Activated CD4-positive, alpha-beta T cell treated with anti-CD3 and anti-CD28 coated beads, Interleukin-2, amount 50 U/mL, for 16 hours (primary cell): ENCODE data around the gene CFL1.

Experiments used
- DNase-seq: peaks from one replicate; pipeline ENCODE4 v3.0.0-alpha.2; 2020

The CFL1 gene

GRCh38 chr11:65887723-65888162, 29.8 kb upstream of the CFL1 start:
- no peak for DNase-seq

GRCh38 chr11:65886826-65887722, 29.1 kb upstream of the CFL1 start:
- DNase-seq = no peak

DNA sequence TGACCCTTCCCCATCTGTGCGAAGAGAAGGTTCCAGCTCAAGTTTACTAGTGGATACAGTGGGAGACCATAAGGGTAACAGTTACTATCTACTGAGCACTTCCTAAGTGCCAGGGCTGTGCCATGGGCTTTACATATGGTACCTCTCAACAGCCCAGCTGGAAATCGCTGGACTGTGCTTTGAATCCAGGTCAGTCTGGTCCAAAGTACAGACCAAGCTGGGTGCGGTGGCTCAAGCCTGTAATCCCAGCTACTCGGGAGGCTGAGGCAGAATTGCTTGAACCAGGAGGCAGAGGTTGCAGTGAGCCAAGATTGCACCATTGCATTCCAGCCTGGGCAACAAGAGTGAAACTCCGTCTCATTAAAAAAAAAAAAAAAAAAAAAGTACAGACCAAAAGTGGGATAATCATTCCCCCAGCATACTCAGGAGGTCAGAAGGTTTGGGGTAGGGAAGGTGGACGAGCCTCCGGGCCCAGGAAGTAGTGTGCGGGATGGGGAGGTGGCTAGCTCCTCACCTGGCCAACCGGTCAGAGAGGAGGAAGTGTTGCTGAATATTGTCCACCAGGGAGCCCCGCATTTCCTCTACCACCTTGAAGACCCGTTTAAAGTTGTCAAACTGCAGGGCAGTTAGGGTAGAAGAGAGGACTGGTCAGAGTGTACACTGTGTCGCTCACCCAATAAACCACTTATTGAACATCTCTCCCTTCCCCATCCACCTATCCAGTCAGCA, 28.0 kb upstream of the CFL1 start:
- no peak for DNase-seq

DNA sequence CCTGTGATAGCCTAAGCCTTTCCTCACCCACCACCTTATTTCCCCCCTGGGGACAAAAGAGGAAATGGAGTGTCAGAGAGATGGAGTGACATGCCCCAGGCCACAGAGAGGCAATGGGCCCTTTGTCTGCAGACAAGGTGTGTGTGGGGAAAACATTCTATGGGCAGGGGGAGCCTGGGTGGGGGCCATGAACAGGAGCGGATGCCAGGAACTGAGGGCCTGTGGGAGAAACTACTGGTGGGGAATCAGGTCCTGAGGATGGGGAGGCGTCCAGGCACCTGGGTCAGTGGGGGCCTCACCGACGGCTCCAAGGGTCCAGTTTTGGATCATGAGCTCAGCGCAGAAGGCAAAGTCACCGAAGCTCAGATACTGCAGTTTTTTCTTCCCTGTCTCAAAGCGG, 27.3 kb upstream of the CFL1 start:
- DNase-seq = no peak

GRCh38 chr11:65884716-65885092, 26.7 kb upstream of the CFL1 start:
- DNase-seq = peak; percentile 85

GRCh38 chr11:65883786-65884715, 26.1 kb upstream of the CFL1 start:
- no peak for DNase-seq

GRCh38 chr11:65883058-65883761, 25.2 kb upstream of the CFL1 start:
- DNase-seq = no peak

DNA sequence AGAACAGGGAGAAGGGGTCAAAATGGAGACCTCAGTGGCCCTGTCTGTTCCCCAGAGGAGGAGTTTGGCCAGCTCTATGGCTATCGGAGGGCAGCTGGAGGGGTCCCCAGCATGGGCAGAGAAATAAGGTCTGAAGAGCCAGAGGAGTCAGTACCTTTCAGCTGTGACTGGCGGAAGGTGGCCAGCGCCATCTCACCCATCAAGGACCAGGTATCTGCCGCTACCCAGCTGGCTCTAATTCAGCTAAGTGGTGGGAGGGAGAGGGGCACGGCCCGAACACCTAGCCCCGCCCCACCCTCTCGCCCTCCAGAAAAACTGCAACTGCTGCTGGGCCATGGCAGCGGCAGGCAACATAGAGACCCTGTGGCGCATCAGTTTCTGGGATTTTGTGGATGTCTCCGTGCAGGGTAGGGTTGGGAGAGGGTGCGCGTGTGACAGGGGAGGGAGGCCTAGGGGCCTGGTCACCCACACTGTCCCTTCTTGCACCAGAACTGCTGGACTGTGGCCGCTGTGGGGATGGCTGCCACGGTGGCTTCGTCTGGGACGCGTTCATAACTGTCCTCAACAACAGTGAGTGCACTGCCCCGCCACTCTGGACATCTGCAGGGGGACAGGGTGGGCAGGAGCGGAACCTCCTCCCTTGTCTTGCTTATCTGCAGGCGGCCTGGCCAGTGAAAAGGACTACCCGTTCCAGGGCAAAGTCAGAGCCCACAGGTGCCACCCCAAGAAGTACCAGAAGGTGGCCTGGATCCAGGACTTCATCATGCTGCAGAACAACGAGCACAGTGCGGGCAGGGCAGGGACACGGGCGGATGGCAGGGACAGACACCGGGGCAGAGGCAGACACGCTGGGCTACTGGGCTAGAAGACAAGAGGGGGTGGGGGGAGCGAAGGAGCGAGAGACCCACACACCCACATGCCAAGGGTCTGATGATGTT, 24.4 kb upstream of the CFL1 start:
- no peak for DNase-seq

GRCh38 chr11:65880844-65881421, 23.0 kb upstream of the CFL1 start:
- peak; percentile 44 for DNase-seq

DNA sequence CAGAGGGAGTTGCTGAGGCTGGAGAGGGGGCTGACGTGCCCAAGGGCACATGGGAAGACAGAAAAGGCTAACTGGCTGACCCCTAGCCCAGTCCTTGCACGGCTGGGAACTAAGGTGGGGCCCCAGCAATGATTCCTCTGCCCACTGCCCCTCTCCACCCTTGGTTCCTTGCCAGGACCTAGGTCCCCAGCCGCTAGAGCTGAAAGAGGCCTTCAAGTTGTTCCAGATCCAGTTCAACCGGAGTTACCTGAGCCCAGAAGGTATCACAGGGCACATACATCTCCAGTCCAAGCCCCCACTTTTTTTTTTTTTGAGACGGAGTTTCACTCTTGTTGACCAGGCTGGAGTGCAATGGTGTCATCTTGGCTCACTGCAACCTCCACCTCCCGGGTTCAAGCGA, 22.0 kb upstream of the CFL1 start:
- no peak for DNase-seq

DNA sequence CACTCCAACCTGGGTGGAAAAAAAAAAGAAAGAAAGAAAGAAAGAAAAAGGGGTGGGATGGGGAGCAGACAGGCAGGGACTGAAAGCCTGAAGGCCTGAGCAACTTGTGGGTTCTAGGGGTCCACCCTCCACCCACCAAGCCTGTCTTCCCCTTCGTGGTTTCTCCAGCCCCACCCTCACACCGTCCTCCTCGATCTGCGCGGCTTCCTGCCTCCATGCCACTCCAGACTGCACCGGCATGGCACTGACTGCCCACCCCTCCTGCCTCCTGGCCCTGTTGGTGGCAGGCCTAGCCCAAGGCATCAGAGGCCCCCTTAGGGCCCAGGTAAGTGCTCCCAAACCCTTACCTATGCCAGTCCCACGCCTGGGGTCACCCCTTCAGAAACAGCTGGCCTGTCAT, 21.6 kb upstream of the CFL1 start, which contains the start of gene CTSW:
TSS of gene CTSW (plus strand) at position 221 of the 400 bp plus-strand sequence. CDS start at position 239, 18 bp downstream.
- no peak for DNase-seq

DNA sequence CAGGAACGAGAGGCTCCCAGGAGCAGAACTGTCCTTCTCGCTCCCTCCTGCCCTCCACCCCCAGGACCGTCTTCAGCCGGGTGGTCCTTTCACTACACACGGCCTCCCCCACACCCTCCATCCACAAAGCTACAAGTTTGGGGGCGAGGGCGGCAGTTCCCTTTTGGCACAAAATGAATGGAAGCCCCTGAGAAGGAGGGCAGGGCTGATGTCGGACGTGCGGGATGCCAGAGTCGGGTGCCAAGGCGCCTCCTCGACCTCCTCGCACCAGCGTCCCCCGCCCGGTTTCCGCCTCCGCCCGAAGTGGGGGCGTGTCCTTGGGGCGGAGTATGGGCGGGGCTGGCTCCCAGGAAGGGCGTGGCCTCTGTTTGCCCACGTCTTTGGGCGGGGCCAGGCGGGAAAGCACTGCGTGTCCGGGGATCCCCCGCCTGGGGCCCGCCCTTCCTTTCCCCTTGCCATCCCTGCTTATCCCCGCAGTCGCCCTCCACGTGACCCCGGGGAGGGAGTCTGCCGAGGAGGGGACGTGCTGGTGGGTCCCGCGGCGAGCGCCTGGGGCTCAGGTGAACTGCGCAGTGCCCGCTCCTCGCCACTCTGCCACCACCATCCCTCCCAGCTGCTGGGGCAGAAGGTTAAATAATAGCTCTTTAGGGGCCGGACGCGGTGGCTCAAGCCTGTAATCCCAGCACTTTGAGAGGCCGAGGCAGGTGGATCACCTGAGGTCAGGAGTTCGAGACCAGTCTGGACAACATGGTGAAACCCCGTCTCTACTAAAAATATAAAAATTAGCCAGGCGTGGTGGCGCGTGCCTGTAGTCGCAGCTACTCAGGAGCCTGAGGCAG, 15.6 kb upstream of the CFL1 start:
- DNase-seq = peak; percentile 96

DNA sequence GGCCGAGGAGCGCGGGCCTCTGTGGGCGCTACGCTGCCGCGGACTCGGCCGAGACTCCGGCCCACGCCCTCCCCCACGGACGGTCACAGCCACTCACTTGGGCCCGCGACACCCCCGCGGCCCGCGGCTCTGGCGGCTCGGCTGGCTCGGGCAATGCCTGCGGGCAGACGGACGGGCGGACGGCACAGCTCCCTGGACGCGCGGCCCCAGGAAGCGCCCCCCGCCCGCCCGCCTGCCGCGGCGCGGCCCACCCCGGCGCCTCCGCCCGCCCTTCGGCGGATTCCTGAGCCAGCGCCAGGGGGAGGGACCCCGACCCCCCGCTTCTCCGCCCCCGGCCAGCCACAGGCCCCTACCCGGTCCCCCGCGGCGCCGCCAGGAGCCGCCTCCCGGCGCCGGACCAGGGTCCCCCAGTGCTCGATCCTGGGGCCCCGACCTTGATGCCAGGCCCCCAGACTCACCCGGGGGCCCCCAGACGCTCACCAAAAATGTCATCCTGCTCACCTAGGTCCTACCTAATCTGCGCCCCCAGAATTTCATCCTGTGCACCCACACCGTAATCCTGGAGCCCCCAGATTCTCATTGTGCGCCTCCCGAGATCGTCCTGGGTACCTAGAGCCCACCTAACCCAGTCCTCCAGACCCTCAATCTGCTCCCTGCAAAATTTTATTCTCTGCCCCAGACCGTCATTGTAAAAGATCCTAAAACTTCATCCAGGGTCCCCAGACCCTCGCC, 14.8 kb upstream of the CFL1 start, which contains the start of gene EFEMP2:
TSS of gene EFEMP2 (minus strand) at position 215 of the 732 bp plus-strand sequence. CDS start 446 bp downstream, outside the sequence.
- DNase-seq = no peak

DNA sequence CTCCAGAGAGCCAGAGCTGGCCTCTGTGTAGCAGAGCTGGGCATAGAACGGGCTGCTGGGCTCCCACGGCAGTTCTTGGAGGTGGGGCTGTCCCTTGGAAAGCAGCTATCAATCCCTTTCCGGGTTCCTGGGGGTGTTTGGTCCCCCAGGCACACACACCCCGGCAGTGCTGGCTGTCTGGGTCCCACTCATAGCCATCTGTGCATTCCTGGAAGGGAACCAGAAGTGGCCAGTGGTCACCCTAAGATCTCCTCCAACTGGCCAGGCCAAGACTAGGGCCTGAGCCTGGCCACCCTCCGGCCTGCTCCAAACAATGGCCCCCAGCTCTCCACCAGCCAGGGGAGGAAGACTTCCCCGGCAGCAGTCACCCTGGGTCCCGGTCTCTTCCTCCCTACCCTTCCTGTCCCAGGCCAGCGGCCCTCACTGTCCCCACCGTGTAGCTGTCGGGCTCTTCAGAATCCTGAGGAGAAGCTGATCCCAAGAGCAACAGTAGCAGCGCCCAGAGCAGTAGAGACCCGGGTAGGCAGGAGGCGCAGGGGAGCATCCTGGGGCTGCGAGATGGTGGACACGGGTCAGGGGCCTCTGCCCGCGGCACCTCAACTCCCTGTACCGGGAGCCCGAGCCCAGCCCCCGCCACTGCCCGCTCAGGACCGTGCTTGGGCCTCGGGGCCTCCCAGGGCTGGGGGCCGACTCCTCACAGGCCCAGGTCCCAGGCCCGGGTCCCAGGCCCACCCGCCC, 14.0 kb upstream of the CFL1 start:
- no peak for DNase-seq

DNA sequence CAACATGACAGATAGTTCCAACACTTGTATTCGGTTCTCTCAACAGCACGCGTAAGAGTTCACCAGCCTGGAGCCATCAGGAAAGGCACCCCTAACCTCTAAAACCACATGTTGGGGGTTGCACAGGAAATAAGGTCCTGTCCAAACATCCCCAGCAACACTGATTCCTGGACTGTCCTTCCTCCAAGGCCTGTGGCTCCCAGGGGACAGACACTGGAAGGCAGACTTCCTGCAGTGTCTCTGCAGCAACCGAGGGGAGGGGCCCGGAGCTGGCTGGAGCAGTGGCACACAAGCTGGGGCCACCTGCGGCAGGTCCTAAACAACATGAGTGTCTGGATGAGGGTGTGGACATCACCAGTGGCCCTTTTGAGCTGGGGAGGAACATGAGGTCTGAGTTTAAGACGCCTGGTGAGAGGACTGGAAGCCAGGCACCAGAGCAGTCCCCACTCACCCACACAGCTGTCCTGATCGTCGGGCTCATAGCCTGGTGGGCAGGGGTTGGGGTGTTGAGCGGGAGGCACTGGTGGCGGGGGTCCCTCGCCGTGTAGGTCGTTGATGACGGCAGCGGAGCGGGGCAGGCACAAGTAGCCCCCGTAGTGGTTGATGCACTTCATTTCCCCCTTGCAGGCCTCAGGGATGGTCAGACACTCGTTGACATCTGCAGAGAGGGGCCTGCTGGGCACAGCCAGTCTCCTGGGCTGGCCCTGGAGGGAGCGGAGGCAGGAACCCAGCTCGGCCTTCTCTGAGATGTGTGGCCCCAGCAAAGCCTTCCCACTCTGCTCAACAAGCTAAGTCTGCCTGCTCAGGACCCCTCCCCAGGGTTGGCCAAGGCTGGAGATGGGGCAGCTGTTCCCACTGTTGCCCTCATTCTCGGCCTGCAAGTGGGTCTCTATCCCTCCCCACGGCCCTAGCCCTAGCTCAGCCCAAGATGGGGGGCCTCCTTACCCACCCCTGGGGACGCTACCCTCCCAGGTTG, 13.0 kb upstream of the CFL1 start:
- DNase-seq = no peak

DNA sequence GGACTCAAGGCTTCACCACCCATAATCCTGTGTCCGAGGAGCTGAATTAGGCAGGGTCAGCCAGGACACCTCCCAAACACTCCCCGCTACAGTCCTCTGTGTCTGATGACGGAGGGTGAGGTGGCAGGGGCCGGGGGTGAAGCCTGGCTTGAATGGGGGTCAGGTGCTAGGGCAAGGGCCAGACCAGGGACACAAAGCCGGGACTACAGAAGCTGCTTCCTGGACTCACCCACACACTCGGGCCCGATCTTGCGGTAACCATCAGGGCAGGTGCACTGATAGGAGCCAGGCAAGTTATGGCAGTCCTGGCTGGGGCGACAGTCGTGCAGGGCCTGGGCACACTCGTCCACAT, 12.3 kb upstream of the CFL1 start:
- DNase-seq = no peak
